K562 (cell line): ENCODE results near the gene ANHX. TPM values are rescaled to one million over a fixed set of nuclear protein-coding genes. Genes with fewer than 3 reads are reported as not detected.

Experiments used
- ATAC-seq: fragments of 200-7000 bp; cut with Tn5 transposase; 3 replicates; pipeline ENCODE4 v1.9.1; 2020; ENCODE audit warnings: moderate library complexity
- Bru-seq: library from RNA; stranded (reverse); fragments of 400-500 nt; gene quantifications from one replicate; lab custom pipeline; 2021; lab: Mats Ljungman, UMichigan
- BruChase-seq, 2 experiments: library from RNA; stranded (reverse); fragments of 400-500 nt; gene quantifications; one replicate each; lab custom pipeline; 2021; lab: Mats Ljungman, UMichigan
- BruUV-seq: library from RNA; stranded (reverse); fragments of 400-500 nt; replicated peaks from 2 replicates; lab custom pipeline; 2021; lab: Mats Ljungman, UMichigan
- CTCF ChIA-PET: fragments of 300-600 bp; formaldehyde crosslinking; extraction: SDS; loops from one replicate; lab custom pipeline; 2021; ENCODE audit warnings: low intra/inter-chr PET ratio; lab: Yijun Ruan, JAX
- POLR2A ChIA-PET: fragments of 300-600, 350-650 bp; sonication (Branson Sonifier 250); formaldehyde crosslinking; extraction: SDS; loops from one replicate; lab custom pipeline; 2021; ENCODE audit warnings: antibody characterized with exemption, inconsistent platforms; lab: Yijun Ruan, JAX
- DNase-seq, 4 experiments: peaks; one replicate each; pipeline versions ENCODE4 v3.0.0 to v3.0.0-alpha.2; 2011 to 2018; ENCODE audit warnings: low spot score in 3 of 4, mixed read lengths in 3 of 4; ENCODE audit errors: extremely low read depth in 1 of 4
- FAIRE-seq: peaks from 2 replicates; lab custom pipeline; 2011; peaks lifted over from hg19 to GRCh38; lab: Jason Lieb, UNC
- H2AFZ ChIP-seq: 2 replicates; pipeline ENCODE4 v1.6.0; 2011; ENCODE audit warnings: low read depth, low read length, control low read depth, inconsistent platforms
- H3K27ac ChIP-seq: fragments of 200-600 bp; 3 replicates; pipeline ENCODE4 v1.8.0; 2011; ENCODE audit warnings: low read depth, mild to moderate bottlenecking, control low read depth, inconsistent platforms, low read length, moderate library complexity, mixed read lengths; ENCODE audit errors: extremely low read depth
- H3K27me3 ChIP-seq, 2 experiments: fragments of 300-600 bp in 1 of 2; 2 replicates in 1 of 2; 3 replicates in 1 of 2; pipeline versions ENCODE4 v1.6.0 to v1.8.0; 2011; ENCODE audit warnings: inconsistent platforms in 2 of 2, low read length in 2 of 2, mild to moderate bottlenecking in 1 of 2, mixed read lengths in 1 of 2, moderate library complexity in 1 of 2; ENCODE audit not compliant: control insufficient read depth in 2 of 2, insufficient read depth in 2 of 2
- H3K36me3 ChIP-seq: fragments of 300-600 bp; 3 replicates; pipeline ENCODE4 v1.8.0; 2011; ENCODE audit warnings: mild to moderate bottlenecking, low read length, inconsistent platforms; ENCODE audit not compliant: control insufficient read depth, insufficient read depth
- H3K4me1 ChIP-seq, 2 experiments: fragments of 200-600 bp in 1 of 2; replicated peaks in 1 of 2; 2 replicates in 1 of 2; 3 replicates in 1 of 2; pipeline versions ENCODE4 v1.5.1 to v1.8.0; 2011; ENCODE audit warnings: inconsistent platforms in 2 of 2, low read length in 2 of 2, mild to moderate bottlenecking in 1 of 2, mixed read lengths in 1 of 2, moderate library complexity in 1 of 2; ENCODE audit not compliant: control insufficient read depth in 2 of 2, insufficient read depth in 2 of 2
- H3K4me2 ChIP-seq: 2 replicates; pipeline ENCODE4 v1.6.1; 2011; ENCODE audit warnings: low read length, control low read depth, inconsistent platforms, mixed read lengths; ENCODE audit not compliant: insufficient read depth
- H3K4me3 ChIP-seq: fragments of 200-600 bp; sonication (generic), shearing (Covaris generic); 2 replicates; pipeline ENCODE4 v1.5.1; 2016; ENCODE audit warnings: control low read depth, inconsistent platforms
- H3K79me2 ChIP-seq: fragments of 200-600 bp; 3 replicates; pipeline ENCODE4 v1.8.0; 2011; ENCODE audit warnings: low read length, inconsistent platforms; ENCODE audit not compliant: control insufficient read depth, insufficient read depth
- H3K9ac ChIP-seq, 2 experiments: 2 replicates each; pipeline versions ENCODE4 v1.6.0 to v1.6.1; 2011; ENCODE audit warnings: low read depth in 2 of 2, low read length in 2 of 2, control low read depth in 1 of 2, inconsistent platforms in 1 of 2, mild to moderate bottlenecking in 1 of 2, mixed read lengths in 1 of 2; ENCODE audit not compliant: insufficient read depth in 1 of 2
- H3K9me1 ChIP-seq: one replicate; pipeline ENCODE4 v1.6.0; 2011; ENCODE audit warnings: inconsistent platforms, mild to moderate bottlenecking, low read length, moderate library complexity; ENCODE audit not compliant: control insufficient read depth, insufficient read depth
- H3K9me3 ChIP-seq: replicated peaks from 2 replicates; pipeline ENCODE4 v1.5.1; 2011; ENCODE audit warnings: low read depth, low read length, inconsistent platforms; ENCODE audit not compliant: control insufficient read depth, insufficient read depth
- H4K20me1 ChIP-seq: replicated peaks from 2 replicates; pipeline ENCODE4 v1.6.1; 2011; ENCODE audit warnings: low read length, inconsistent platforms, mixed read lengths; ENCODE audit not compliant: control insufficient read depth, insufficient read depth
- NONO ChIP-seq, 2 experiments: fragments of 200-400 bp in 1 of 2; fragments of 450-650 bp in 1 of 2; formaldehyde crosslinking in 1 of 2; IDR thresholded peaks; 2 replicates each; pipeline ENCODE4 v1.6.1; 2017; ENCODE audit warnings: low read depth in 2 of 2, mild to moderate bottlenecking in 2 of 2, moderate library complexity in 2 of 2, low read length in 1 of 2
- PHF21A ChIP-seq: fragments of 450-650 bp; IDR thresholded peaks from 2 replicates; pipeline ENCODE4 v1.6.1; 2017; ENCODE audit warnings: low read depth, borderline replicate concordance
- RCOR1 ChIP-seq, 2 experiments: IDR thresholded peaks; 2 replicates each; pipeline ENCODE4 v1.6.1; 2012; ENCODE audit warnings: low read depth in 2 of 2, low read length in 2 of 2, borderline replicate concordance in 1 of 2, improper control_type of control experiment in 1 of 2
- U2AF1 ChIP-seq: fragments of 200-400 bp; formaldehyde crosslinking; optimal IDR thresholded peaks from 2 replicates; pipeline ENCODE3; 2017; ENCODE audit warnings: mild to moderate bottlenecking, low read depth, low read length, moderate library complexity
- ZNF124 ChIP-seq: sonication (generic); formaldehyde crosslinking; IDR thresholded peaks from 2 replicates; pipeline ENCODE4 v1.8.1; 2022; ENCODE audit warnings: missing genetic modification reagents
- WGBS: fragments of 100-300 bp; shearing (Covaris generic); methylation state at CpG from one replicate; pipeline ENCODE4 v1.1.6; 2016; ENCODE audit warnings: low coverage, mixed read lengths; ENCODE audit not compliant: insufficient coverage; ENCODE audit errors: missing lambda C conversion rate; 5-methylcytosine and 5-hydroxymethylcytosine counted together
- in situ Hi-C: fragments of 300-500 bp; cut with MboI; formaldehyde crosslinking; loops from 4 replicates; pipeline ENCODE4 v1.15.0; 2018; ENCODE audit warnings: inconsistent platforms, mixed read lengths
- intact Hi-C: fragments of 100-400 bp; cut with micrococcal nuclease; formaldehyde crosslinking; loops from 2 replicates; pipeline ENCODE4 v1.14.2; 2022
- long read RNA-seq, 3 experiments: library from polyadenylated mRNA in 2 of 3; library from RNA in 1 of 3; unstranded in 2 of 3; stranded (forward) in 1 of 3; transcript quantifications; one replicate each; pipeline ENCODE4 v2.0.0, GENCODE V29; 2019 to 2022
- polyA minus RNA-seq, 3 experiments: library from RNA; depleted of rRNA, polyadenylated mRNA; stranded (reverse); fragments of >200 nt; gene quantifications; 2 replicates each; pipeline ENCODE4 v1.2.3, GENCODE V29; 2011
- polyA plus RNA-seq, 8 experiments: library from polyadenylated mRNA; depleted of rRNA in 4 of 8; stranded (reverse) in 5 of 8; unstranded in 3 of 8; fragments of >200 nt; fragmentation: Nextera tagmentation in 2 of 8; fragmentation: Illumina TruSeq in 1 of 8; extraction: Ambion mirVana in 2 of 8; extraction: Trizol in 1 of 8; gene quantifications; 2 replicates each; pipeline versions ENCODE4 v1.2.1 to v1.2.3, GENCODE V29; 2011 to 2014; ENCODE audit warnings: inconsistent platforms in 1 of 8, missing spikeins in 1 of 8
- total RNA-seq, 7 experiments: library from RNA; depleted of rRNA in 6 of 7; stranded (reverse); fragments of >200 nt in 6 of 7; fragmentation: Illumina TruSeq in 2 of 7; extraction: Trizol in 2 of 7; gene quantifications; 2 replicates each; pipeline versions ENCODE4 v1.2.1 to v1.2.3, GENCODE V29; 2011 to 2021; ENCODE audit warnings: low replicate concordance in 1 of 7
- TF ChIP-seq, protein P1 (sequence below): fragments of 250-450 bp; sonication (Bioruptor Pico); IDR thresholded peaks from 2 replicates; pipeline ENCODE4 v1.9.0; 2021; ENCODE audit warnings: mild to moderate bottlenecking, inconsistent platforms
- TF ChIP-seq, protein P2 (sequence below): fragments of 450-650 bp; conservative IDR thresholded peaks from 2 replicates; pipeline ENCODE4 v1.6.1; 2016; ENCODE audit warnings: missing genetic modification characterization, low read depth, mild to moderate bottlenecking, missing compliant biosample characterization, moderate library complexity
- TF ChIP-seq, protein P3 (sequence below): sonication (generic); formaldehyde crosslinking; IDR thresholded peaks from 2 replicates; pipeline ENCODE4 v1.8.1; 2023; ENCODE audit warnings: mild to moderate bottlenecking, missing genetic modification reagents

ANHX gene
- total RNA-seq (2011; cell fraction: chromatin; rRNA removed; ENCODE audit: low replicate concordance), result not detected in 2 replicates
- total RNA-seq (2011; cell fraction: nucleolus; rRNA removed), result not detected in 2 replicates
- total RNA-seq (2011; cell fraction: nucleoplasm; rRNA removed), result not detected in 2 replicates
- not detected in 2 replicates for total RNA-seq (2014; rRNA removed)
- not detected in 2 replicates for total RNA-seq (2014; rRNA removed; fragmentation: Illumina TruSeq; extraction: Trizol)
- not detected in 2 replicates for total RNA-seq (2015; rRNA removed; fragmentation: Illumina TruSeq; extraction: Trizol)
- total RNA-seq (2021), result not detected in 2 replicates
- not detected in 2 replicates for polyA plus RNA-seq (2011; rRNA removed)
- not detected in 2 replicates for polyA plus RNA-seq (2011; cell fraction: cytosol; rRNA removed)
- polyA plus RNA-seq (2011; cell fraction: nucleus; rRNA removed), result not detected in 2 replicates
- polyA plus RNA-seq (2012), result not detected in 2 replicates
- not detected in 2 replicates for polyA plus RNA-seq (2014; fragmentation: Illumina TruSeq; extraction: Trizol)
- not detected for polyA plus RNA-seq (2014; fragmentation: Nextera tagmentation; extraction: Ambion mirVana)
- not detected in 2 replicates for polyA plus RNA-seq (2014; rRNA removed)
- polyA minus RNA-seq (2011; rRNA and poly(A)+ RNA removed), result not detected in 2 replicates
- not detected in 2 replicates for polyA minus RNA-seq (2011; cell fraction: cytosol; rRNA and poly(A)+ RNA removed)
- not detected in 2 replicates for polyA minus RNA-seq (2011; cell fraction: nucleus; rRNA and poly(A)+ RNA removed)
- not detected for Bru-seq, nascent RNA
- BruChase-seq, experiment 1, labeled RNA remaining after a 2-hour chase, result not detected
- not detected for BruChase-seq, experiment 2, labeled RNA remaining after a 6-hour chase
- long read RNA-seq, experiment 1, result 0 reads
- long read RNA-seq, experiment 2, result 0 reads
- long read RNA-seq, experiment 3, result 0 reads

DNA sequence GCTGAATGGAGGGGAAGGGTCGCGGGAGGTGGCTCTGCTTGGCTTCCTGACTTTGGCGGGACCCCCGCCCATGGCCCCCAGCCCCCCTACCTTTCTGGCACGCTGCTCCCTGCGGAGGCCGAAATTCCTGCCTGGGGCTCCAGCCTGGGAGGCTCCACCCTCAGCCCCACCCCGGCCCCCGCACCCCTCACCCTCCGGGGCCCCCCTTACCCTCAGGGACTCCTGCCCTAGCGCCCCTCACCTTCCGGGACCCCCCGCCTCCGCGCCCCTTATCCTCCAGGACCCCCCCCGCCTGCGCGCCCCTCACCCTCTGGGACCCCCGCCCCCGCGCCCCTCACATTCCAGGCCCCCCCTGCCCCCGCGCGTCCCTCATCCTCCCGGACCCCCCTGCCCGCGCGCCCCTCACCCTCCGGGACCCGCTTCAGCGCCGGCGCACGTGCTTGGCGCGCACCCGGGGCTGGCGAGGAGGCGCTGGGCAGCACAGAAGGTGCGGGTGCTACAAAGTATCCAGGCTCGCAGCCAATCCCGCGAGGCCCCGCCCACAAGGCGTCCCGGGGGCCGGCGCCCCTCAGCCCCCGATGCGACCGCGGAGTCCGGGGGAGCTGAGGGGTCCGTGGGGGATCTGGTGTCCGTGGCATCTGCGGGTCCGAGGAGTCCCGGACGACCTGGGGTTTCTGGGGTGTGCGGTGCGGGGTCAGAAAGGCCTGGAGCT, at the start of gene ANHX:
Gene ANHX (minus strand): TSS at position 477 of the 712 bp plus-strand sequence. CDS start 1,521 bp downstream, outside the sequence.
- no peaks in the 10 kb centered on the region for H3K27me3 ChIP-seq
- H3K4me1 ChIP-seq, result no peaks in the 10 kb centered on the region
- no peaks in the 10 kb centered on the region for H3K36me3 ChIP-seq
- H2AFZ ChIP-seq, result no peak within 1 kb of the TSS
- H4K20me1 ChIP-seq, result no peaks in the 10 kb centered on the region
- BruUV-seq, result no TSS peak
- no peaks in the 10 kb centered on the region for H3K79me2 ChIP-seq
- intact Hi-C loops (no loop called here), in situ Hi-C loops (no loop called here)
- DNase-seq (no peak), ATAC-seq (no peak), FAIRE-seq (no peak)
- no peak within 1 kb of the TSS for H3K4me2 ChIP-seq
- ChIA-PET CTCF (no interaction called here), POLR2A (no interaction called here)
- H3K9me1 ChIP-seq, result no peaks in the 10 kb centered on the region
- H3K27ac ChIP-seq, result no peak within 1 kb of the TSS
- no peak within 1 kb of the TSS for H3K9ac ChIP-seq
- TF ChIP-seq PHF21A, result no peak
- TF ChIP-seq, protein P1, sequence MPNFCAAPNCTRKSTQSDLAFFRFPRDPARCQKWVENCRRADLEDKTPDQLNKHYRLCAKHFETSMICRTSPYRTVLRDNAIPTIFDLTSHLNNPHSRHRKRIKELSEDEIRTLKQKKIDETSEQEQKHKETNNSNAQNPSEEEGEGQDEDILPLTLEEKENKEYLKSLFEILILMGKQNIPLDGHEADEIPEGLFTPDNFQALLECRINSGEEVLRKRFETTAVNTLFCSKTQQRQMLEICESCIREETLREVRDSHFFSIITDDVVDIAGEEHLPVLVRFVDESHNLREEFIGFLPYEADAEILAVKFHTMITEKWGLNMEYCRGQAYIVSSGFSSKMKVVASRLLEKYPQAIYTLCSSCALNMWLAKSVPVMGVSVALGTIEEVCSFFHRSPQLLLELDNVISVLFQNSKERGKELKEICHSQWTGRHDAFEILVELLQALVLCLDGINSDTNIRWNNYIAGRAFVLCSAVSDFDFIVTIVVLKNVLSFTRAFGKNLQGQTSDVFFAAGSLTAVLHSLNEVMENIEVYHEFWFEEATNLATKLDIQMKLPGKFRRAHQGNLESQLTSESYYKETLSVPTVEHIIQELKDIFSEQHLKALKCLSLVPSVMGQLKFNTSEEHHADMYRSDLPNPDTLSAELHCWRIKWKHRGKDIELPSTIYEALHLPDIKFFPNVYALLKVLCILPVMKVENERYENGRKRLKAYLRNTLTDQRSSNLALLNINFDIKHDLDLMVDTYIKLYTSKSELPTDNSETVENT (CRISPR knock-in tag), result no peak
- TF ChIP-seq, protein P2, sequence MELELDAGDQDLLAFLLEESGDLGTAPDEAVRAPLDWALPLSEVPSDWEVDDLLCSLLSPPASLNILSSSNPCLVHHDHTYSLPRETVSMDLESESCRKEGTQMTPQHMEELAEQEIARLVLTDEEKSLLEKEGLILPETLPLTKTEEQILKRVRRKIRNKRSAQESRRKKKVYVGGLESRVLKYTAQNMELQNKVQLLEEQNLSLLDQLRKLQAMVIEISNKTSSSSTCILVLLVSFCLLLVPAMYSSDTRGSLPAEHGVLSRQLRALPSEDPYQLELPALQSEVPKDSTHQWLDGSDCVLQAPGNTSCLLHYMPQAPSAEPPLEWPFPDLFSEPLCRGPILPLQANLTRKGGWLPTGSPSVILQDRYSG (tag), result no peak
- TF ChIP-seq U2AF1, result no peak
- no peak for TF ChIP-seq RCOR1 (IDR thresholded peaks at IDR 0.05; ENCODE audit: borderline replicate concordance in 1 of 2, low read depth in 2 of 2, low read length in 2 of 2)
- no peak for TF ChIP-seq NONO (IDR thresholded peaks at IDR 0.05; ENCODE audit: low read depth in 2 of 2, low read length in 1 of 2)
- TF ChIP-seq, protein P3, sequence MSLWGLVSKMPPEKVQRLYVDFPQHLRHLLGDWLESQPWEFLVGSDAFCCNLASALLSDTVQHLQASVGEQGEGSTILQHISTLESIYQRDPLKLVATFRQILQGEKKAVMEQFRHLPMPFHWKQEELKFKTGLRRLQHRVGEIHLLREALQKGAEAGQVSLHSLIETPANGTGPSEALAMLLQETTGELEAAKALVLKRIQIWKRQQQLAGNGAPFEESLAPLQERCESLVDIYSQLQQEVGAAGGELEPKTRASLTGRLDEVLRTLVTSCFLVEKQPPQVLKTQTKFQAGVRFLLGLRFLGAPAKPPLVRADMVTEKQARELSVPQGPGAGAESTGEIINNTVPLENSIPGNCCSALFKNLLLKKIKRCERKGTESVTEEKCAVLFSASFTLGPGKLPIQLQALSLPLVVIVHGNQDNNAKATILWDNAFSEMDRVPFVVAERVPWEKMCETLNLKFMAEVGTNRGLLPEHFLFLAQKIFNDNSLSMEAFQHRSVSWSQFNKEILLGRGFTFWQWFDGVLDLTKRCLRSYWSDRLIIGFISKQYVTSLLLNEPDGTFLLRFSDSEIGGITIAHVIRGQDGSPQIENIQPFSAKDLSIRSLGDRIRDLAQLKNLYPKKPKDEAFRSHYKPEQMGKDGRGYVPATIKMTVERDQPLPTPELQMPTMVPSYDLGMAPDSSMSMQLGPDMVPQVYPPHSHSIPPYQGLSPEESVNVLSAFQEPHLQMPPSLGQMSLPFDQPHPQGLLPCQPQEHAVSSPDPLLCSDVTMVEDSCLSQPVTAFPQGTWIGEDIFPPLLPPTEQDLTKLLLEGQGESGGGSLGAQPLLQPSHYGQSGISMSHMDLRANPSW (CRISPR knock-in tag), result no peak
- TF ChIP-seq ZNF124, result no peak
- H3K4me3 ChIP-seq, result no peak within 1 kb of the TSS
- WGBS, result 39% methylated on average over 13 of the region's 61 CpGs
- H3K9me3 ChIP-seq, result no peaks in the 10 kb centered on the region; the same call in 1 of the 2 replicates
